ENCODE data around the gene LIN28B.

- TF ChIP-seq RCOR1 (IDR thresholded peaks at IDR 0.05; ENCODE audit: insufficient replicate concordance, low read length) (no peak), CTCF (conservative IDR thresholded peaks at IDR 0.05; ENCODE audit: low read depth, low read length) (no peak), POLR2A (IDR thresholded peaks at IDR 0.05; ENCODE audit: low read depth, low read length) (no peak), RFX5 (IDR thresholded peaks at IDR 0.05; ENCODE audit: low read depth, low read length) (no peak), BHLHE40 (IDR thresholded peaks at IDR 0.05; ENCODE audit: low read depth, low read length) (no peak)
Observed at GRCh38 chr6:105072798-105073199, 115.9 kb downstream of the LIN28B start.
